Astrocyte (in vitro differentiated cells and primary cell): Measurements from ENCODE around the gene HAGHL. TPM values are rescaled to one million over a fixed set of nuclear protein-coding genes. Genes with fewer than 3 reads are reported as not detected.
"Not testable (repeated sequence)": the region's sequence is repeated elsewhere in the genome, so short reads cannot be mapped to it uniquely, and the experiment has no call there.

Experiments used
- DNase-seq: peaks from one replicate; pipeline ENCODE4 v3.0.0-alpha.2; 2010; ENCODE audit warnings: low read depth
- FAIRE-seq: peaks from 2 replicates; lab custom pipeline; 2011; peaks lifted over from hg19 to GRCh38; lab: Jason Lieb, UNC
- H2AFZ ChIP-seq: 2 replicates; pipeline ENCODE4 v1.6.0; 2012; ENCODE audit warnings: low read depth, low read length, inconsistent platforms
- H3K27ac ChIP-seq: 2 replicates; pipeline ENCODE4 v1.5.1; 2011; ENCODE audit warnings: low read depth, low read length, inconsistent platforms
- H3K27me3 ChIP-seq: 2 replicates; pipeline ENCODE4 v1.6.0; 2011; ENCODE audit warnings: low read length, inconsistent platforms; ENCODE audit not compliant: insufficient read depth
- H3K36me3 ChIP-seq: 2 replicates; pipeline ENCODE4 v1.5.1; 2011; ENCODE audit warnings: low read length, inconsistent platforms; ENCODE audit not compliant: insufficient read depth
- H3K4me1 ChIP-seq: 2 replicates; pipeline ENCODE4 v1.5.1; 2011; ENCODE audit warnings: low read length, inconsistent platforms; ENCODE audit not compliant: insufficient read depth
- H3K4me2 ChIP-seq: 2 replicates; pipeline ENCODE4 v1.6.0; 2012; ENCODE audit warnings: low read length, inconsistent platforms
- H3K4me3 ChIP-seq: 2 replicates; pipeline ENCODE4 v1.5.1; 2011; ENCODE audit warnings: low read depth, mild to moderate bottlenecking, low read length, inconsistent platforms; ENCODE audit not compliant: insufficient read depth
- H3K79me2 ChIP-seq: 2 replicates; pipeline ENCODE4 v1.6.0; 2012; ENCODE audit warnings: mild to moderate bottlenecking, low read length, inconsistent platforms; ENCODE audit not compliant: insufficient read depth
- H3K9ac ChIP-seq: 2 replicates; pipeline ENCODE4 v1.6.0; 2012; ENCODE audit warnings: mild to moderate bottlenecking, low read length, inconsistent platforms
- H3K9me3 ChIP-seq: 2 replicates; pipeline ENCODE4 v1.5.1; 2012; ENCODE audit warnings: low read depth, mild to moderate bottlenecking, low read length, inconsistent platforms; ENCODE audit not compliant: insufficient read depth
- H4K20me1 ChIP-seq: 2 replicates; pipeline ENCODE4 v1.6.0; 2012; ENCODE audit warnings: low read length, inconsistent platforms; ENCODE audit not compliant: insufficient read depth
- H3K27ac Mint-ChIP-seq: one replicate; pipeline ENCODE4 v1.8.0; 2021; ENCODE audit warnings: mild to moderate bottlenecking, mixed read lengths; ENCODE audit not compliant: unreplicated experiment
- H3K27me3 Mint-ChIP-seq: one replicate; pipeline ENCODE4 v1.8.0; 2021; ENCODE audit warnings: low read depth, mixed read lengths; ENCODE audit not compliant: unreplicated experiment
- H3K36me3 Mint-ChIP-seq: one replicate; pipeline ENCODE4 v1.8.0; 2021; ENCODE audit warnings: low read depth, mixed read lengths; ENCODE audit not compliant: unreplicated experiment
- H3K4me1 Mint-ChIP-seq: one replicate; pipeline ENCODE4 v1.8.0; 2021; ENCODE audit warnings: low read depth, mixed read lengths; ENCODE audit not compliant: unreplicated experiment
- H3K4me3 Mint-ChIP-seq: one replicate; pipeline ENCODE4 v1.8.0; 2021; ENCODE audit warnings: mild to moderate bottlenecking, moderate library complexity, mixed read lengths; ENCODE audit not compliant: unreplicated experiment
- H3K9me3 Mint-ChIP-seq: one replicate; pipeline ENCODE4 v1.8.0; 2021; ENCODE audit warnings: mild to moderate bottlenecking, mixed read lengths; ENCODE audit not compliant: unreplicated experiment
- EZH2 ChIP-seq: IDR thresholded peaks from 2 replicates; pipeline ENCODE4 v1.6.1; 2012; ENCODE audit warnings: mild to moderate bottlenecking, low read length, inconsistent platforms; ENCODE audit not compliant: insufficient read depth
- total RNA-seq: library from RNA; stranded (reverse); gene quantifications from 2 replicates; pipeline ENCODE4 v1.2.1, GENCODE V29; 2021
- TF ChIP-seq, protein P1 (sequence below): IDR thresholded peaks from 2 replicates; pipeline ENCODE4 v1.5.1; 2011; ENCODE audit warnings: low read depth, mild to moderate bottlenecking, inconsistent platforms, low read length, moderate library complexity; ENCODE audit not compliant: insufficient read depth

Gene HAGHL
- total RNA-seq, 1 donor from 2014 or later, result 15.5 TPM

DNA sequence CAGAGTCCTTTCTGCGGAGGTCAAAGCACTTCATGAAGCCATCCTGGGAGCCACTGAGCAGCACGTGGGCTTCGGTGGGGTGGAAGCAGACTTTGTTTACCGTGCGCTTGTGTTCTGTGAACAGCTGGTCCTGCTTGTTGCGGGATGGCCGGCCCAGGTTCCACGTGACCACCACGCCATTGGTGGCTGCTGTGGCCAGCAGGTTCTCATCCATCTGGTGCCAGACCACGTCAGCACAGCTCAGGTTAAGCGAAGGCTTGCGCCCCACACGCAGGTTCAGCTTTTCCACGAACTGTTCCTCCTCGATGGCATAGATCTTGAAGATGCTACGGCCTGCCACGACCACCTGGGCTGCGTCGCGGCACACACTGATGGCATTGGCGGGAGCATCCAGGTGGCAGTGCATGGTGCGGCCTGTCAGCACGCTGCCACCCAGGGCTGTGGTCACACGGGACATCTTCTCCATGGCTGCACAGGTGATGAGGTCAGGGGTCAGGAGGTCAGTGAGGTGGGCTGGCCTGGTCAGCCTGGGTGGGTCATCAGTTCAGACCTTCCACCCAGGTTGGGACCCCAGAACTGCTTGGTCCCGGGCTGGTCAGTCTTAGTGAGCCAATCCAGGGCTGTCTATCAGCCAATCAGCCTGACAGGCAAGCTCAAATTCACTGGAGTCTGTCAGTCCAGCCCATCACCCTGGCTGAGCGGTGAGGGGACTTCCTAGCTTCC, 37.6 kb upstream of the HAGHL start:
- DNase-seq, result no peak
- FAIRE-seq, result no peak
- no peaks in the 10 kb centered on the region for H3K9me3 ChIP-seq
- peak overlapping the region; percentile 79 for H3K4me3 ChIP-seq
- no peaks in the 10 kb centered on the region for H3K9me3 Mint-ChIP-seq
- H3K36me3 Mint-ChIP-seq, result peaks cover 2% of the 10 kb centered on the region
- peak overlapping the region; percentile 89 for H3K4me3 Mint-ChIP-seq
- TF ChIP-seq, protein P1, sequence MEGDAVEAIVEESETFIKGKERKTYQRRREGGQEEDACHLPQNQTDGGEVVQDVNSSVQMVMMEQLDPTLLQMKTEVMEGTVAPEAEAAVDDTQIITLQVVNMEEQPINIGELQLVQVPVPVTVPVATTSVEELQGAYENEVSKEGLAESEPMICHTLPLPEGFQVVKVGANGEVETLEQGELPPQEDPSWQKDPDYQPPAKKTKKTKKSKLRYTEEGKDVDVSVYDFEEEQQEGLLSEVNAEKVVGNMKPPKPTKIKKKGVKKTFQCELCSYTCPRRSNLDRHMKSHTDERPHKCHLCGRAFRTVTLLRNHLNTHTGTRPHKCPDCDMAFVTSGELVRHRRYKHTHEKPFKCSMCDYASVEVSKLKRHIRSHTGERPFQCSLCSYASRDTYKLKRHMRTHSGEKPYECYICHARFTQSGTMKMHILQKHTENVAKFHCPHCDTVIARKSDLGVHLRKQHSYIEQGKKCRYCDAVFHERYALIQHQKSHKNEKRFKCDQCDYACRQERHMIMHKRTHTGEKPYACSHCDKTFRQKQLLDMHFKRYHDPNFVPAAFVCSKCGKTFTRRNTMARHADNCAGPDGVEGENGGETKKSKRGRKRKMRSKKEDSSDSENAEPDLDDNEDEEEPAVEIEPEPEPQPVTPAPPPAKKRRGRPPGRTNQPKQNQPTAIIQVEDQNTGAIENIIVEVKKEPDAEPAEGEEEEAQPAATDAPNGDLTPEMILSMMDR, result no peak
- no peak for TF ChIP-seq EZH2
- H3K27me3 Mint-ChIP-seq, result peaks cover 9% of the 10 kb centered on the region
- H3K27me3 ChIP-seq, result peaks cover 5% of the 10 kb centered on the region
- H3K79me2 ChIP-seq, result peaks cover 41% of the 10 kb centered on the region
- peak overlapping the region; percentile 79 for H2AFZ ChIP-seq
- H4K20me1 ChIP-seq, result no peaks in the 10 kb centered on the region
- no peaks in the 10 kb centered on the region for H3K36me3 ChIP-seq
- H3K27ac Mint-ChIP-seq, result peak overlapping the region; percentile 78
- H3K4me1 Mint-ChIP-seq, result peaks cover 4% of the 10 kb centered on the region
- H3K9ac ChIP-seq, result peak overlapping the region; percentile 92
- peaks cover 5% of the 10 kb centered on the region for H3K4me1 ChIP-seq
- H3K27ac ChIP-seq, result peak overlapping the region; percentile 79
- H3K4me2 ChIP-seq, result peak overlapping the region; percentile 99

DNA sequence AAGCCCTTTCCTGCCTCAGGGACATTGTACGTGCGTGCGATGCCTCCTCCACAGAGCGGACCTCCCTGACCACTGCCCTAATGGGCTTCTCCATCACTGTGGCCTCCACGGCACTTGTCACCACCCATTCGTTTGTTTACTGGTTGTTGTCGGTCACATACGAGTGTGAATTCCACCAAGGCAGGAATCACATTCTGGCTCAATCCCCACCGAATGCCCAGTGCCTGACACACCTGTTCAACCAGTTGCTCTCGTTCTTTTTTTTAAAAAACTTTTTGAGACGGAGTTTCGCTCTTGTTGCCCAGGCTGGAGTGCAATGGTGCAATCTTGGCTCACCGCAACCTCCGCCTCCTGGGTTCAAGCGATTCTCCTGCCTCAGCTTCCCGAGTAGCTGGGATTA, 35.7 kb upstream of the HAGHL start:
- H3K9me3 Mint-ChIP-seq, H4K20me1 ChIP-seq, H3K4me1 ChIP-seq, H3K27me3 ChIP-seq, H3K27ac ChIP-seq, DNase-seq, H3K36me3 Mint-ChIP-seq, H3K9me3 ChIP-seq, H3K36me3 ChIP-seq, FAIRE-seq, H3K4me2 ChIP-seq, H3K4me3 ChIP-seq, H3K4me1 Mint-ChIP-seq, H3K27ac Mint-ChIP-seq, H2AFZ ChIP-seq, H3K9ac ChIP-seq: not testable (repeated sequence)
- Mint-ChIP-seq H3K27me3 (peaks cover 20% of the 10 kb centered on the region), H3K4me3 (peak overlapping the region; percentile 89)
- peaks cover 28% of the 10 kb centered on the region for H3K79me2 ChIP-seq

DNA sequence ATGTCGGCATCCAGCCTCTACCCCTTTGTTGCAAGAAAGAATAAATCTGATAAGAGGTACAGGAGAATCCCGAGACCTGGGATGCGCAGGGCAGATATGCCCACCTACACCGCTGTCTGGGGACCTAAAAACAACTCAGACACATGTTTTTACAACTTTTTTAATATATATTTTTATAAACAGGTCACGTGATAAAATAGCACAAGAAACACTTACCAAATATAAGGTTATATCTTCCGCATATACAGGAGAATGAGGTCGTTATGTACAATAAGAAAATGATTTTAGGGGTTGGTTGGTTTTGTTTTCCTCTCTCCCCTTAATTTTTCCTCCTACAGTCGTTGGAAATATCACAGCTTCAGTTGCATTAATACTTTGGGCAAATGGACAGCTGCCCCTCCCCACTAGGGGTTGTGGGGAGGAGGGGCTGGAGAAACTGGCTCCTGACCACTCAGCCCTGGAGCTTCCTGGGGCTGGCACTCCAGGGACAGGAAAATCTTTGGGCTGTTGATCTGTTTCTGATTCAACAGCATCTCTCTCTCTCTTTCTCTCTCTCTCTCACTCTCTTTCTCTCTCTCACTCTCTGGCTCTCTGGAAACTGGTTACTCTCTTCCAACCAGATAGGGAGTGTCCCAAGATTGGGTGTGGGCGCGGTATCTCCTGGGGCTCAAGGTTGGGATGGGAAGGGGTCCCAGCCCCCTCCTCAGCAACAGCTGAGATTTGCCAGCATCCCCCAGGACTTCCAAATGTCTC, 34.4 kb upstream of the HAGHL start:
- H3K4me1 ChIP-seq, result peaks cover 5% of the 10 kb centered on the region
- FAIRE-seq (no peak), DNase-seq (no peak)
- H3K4me3 ChIP-seq, result no peak overlapping the region
- peaks cover 2% of the 10 kb centered on the region for H3K4me1 Mint-ChIP-seq
- H3K36me3 ChIP-seq, result no peaks in the 10 kb centered on the region
- peaks cover 10% of the 10 kb centered on the region for H3K27me3 ChIP-seq
- H2AFZ ChIP-seq, result no peak overlapping the region
- peak overlapping the region; percentile 50 for H3K4me3 Mint-ChIP-seq
- H3K79me2 ChIP-seq, result peaks cover 19% of the 10 kb centered on the region
- peaks cover 2% of the 10 kb centered on the region for H3K36me3 Mint-ChIP-seq
- no peaks in the 10 kb centered on the region for H3K9me3 Mint-ChIP-seq
- TF ChIP-seq, protein P1, result no peak
- no peak for TF ChIP-seq EZH2
- H4K20me1 ChIP-seq, result no peaks in the 10 kb centered on the region
- H3K27ac ChIP-seq, result no peak overlapping the region
- peaks cover 25% of the 10 kb centered on the region for H3K27me3 Mint-ChIP-seq
- no peak overlapping the region for H3K9ac ChIP-seq
- H3K9me3 ChIP-seq, result no peaks in the 10 kb centered on the region
- no peak overlapping the region for H3K27ac Mint-ChIP-seq
- H3K4me2 ChIP-seq, result no peak overlapping the region
